Stimulated activated CD8-positive, alpha-beta memory T cell treated with anti-CD3 and anti-CD28 coated beads, Interleukin-12 subunit alpha, Interleukin-12 subunit beta, amount 100 ng/mL, for 24 hours (primary cell): ENCODE measurements around the gene UQCRHL.
A peak's percentile ranks its signal among the peaks of the same experiment; 100 is the strongest.
"Not testable (repeated sequence)": the region's sequence is repeated elsewhere in the genome, so short reads cannot be mapped to it uniquely, and the experiment has no call there.

ENCODE experiments used
- DNase-seq: peaks from one replicate; pipeline ENCODE4 v3.0.0-alpha.2; 2020; ENCODE audit errors: extremely low read depth

UQCRHL gene

DNA sequence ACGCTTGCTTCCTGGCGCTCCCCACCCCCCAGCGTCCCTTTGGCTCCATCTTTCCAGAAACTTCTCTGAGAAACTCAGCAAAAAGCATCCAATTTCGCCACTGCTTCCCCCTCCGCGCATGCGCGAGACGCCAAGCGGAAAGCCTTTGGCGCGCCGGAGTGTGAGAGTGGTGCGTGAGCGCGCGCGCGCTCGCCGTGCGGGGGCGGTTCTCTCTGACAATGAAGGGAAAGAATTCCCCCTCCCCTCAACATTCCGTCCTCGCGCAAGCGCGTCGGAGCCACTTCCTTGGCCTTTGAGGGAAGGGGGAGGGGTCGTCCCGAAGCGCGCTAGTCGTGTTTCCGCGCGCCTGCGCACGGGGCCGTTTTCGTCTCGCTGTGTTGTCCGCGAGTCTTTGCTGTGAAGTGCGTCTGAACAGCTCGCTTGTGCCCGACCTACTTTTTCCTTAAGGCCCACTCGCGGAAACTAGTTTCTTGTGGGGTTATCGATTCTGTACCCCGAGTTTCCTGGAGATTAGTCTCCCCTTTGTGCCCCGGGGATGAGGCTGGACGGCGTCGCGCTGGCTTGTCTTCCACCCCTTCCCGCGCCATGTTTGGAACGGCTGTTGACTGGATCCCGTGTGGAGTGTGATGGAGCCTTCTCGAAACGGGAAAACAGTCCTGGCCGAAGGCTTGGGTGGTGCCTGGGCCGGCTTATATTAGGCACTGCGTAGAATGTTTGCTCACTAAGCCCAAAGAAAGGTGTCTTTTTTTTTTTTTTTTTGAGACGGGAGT lies 28.5 kb upstream of the UQCRHL start:
- peak; percentile 98 for DNase-seq

DNA sequence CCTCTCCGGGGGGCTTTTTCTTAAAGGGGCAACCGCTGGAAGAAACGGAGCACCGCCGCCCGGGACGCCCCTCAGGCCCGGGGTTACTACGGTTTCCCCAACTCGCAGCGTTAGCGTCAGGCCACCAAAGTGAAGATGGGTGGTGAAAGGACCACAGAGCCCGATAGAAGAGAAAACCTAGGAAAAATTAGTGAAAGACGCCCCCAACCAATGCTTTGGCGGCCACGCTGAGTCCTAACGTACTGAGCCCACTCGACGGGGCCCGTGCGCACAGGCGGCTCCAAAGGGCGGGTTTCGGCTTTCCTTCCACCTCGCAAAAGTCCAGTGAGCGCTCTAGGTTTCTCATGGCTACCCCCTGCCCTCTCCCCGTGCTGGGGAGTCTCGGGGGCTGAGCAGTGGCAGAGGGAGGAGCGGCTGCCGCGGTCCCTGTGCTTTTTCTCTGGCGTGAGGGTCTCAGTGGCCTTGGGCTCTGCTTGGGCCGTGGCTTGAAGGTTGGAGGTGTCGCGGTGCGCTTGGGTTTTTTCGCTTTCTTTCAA lies 27.8 kb upstream of the UQCRHL start:
- DNase-seq = no peak

DNA sequence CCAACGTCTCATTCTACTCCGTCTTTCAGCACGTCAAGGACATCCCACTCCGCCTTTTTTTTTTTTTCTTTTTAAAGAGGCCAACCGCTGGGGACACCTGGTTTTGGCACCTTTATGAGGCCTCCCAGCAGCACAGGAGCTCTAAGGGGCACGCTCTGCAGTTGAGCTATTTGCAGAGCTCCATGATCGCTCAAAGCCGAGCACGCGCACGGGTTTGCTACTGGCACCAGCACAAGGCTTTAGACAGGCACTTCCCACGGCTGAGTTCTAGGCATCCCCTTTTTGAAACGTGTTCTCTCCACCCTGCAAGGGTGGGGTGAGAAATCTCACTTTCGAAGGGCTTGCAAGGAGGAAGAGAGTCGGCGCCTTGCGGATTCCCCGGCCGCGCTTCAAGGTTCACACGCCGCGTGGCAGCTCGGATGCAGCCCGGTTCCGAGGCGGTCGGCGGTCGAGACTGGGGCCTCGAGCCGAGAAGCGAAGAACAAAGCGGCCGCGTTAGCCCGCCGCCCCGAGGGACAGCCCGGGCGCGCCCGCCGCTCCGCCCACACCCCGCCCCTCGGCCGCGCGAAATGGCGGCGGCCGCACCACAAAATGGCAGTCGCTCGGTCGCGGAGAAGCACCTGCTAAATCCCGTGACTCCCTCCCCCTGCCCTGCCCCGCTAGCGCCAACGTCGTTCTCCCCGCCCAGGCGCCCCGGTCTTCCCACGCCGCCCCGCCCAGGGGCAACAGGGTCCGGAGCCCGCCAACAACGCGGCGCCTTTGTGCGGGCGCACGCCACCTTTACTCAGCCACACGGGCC lies 27.2 kb upstream of the UQCRHL start:
- peak; percentile 76 for DNase-seq

DNA sequence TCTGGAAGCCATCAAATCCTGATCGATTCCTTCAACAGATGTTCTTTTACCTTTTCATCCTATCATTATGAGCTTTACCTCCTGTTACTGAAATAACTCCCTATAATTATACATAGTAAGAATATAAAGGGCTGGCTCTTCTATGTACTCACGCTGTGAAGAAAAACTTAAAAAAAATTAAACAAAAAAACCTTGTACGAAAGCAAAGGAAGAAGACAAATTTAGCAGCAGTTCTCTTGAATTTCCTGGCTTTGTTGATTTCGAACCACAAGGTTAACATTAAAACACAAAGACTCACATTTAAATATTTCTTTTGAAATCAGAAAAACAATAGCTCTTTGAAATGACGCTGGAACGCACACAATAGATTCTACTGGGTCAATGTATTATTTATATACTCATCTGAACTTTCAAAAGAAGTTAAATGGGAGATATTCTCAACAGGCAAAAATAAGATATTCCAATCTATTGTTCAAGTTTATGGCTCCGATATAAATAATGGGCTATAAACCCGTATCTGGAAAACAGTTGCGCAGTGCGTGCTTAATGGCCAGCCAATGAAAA lies 26.5 kb upstream of the UQCRHL start:
- no peak for DNase-seq

DNA sequence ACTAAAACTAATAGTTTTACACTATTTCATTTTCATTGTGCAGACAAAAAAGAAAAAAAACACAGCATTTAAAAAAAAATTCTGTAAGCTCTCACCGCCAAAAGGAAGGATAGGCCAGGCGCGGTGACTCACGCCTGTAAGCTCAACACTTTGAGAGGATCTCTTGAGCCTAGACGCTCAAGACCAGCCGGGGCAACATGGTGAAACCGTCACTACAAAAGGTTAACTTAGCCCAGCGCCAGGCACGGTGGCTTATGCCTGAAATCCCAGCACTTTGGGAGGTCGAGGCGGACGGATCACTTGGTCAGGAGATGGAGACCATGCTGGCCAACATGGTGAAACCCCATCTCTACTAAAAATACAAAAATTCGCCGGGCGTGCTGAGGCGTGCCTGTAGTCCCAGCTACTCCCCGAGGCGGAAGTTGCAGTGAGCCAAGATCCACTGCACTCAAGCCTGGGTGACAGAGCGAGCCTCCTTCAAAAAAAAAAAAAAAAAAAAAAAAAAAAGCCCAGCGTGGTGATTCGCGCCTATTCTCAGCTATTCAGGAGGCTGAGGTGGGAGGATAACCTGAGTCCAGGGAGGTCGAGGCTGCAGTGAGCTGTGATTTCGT lies 25.7 kb upstream of the UQCRHL start:
- DNase-seq = no peak

GRCh38 chr1:15830258-15830657 lies 22.8 kb upstream of the UQCRHL start:
- no peak for DNase-seq

DNA sequence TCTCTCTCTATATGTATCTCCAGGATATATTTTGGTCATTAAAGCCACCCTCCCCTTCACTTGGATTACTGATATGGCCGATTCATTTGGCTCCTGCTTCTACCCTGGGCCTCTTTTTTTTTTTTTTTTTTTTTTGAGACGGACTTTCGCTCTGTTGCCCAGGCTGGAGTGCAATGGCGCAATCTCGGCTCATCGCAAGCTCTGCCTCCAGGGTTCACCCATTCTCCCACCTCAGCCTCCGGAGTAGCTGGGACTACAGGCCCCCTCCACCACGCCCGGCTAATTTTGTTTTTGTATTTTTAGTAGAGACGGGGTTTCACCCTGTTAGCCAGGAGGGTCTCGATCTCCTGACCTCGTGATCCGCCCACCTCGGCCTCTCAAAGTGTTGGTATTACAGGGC lies 21.5 kb upstream of the UQCRHL start:
- not testable (repeated sequence) for DNase-seq

GRCh38 chr1:15827567-15827966 lies 20.1 kb upstream of the UQCRHL start:
- DNase-seq = not testable (repeated sequence)

- no peak for DNase-seq
Observed at GRCh38 chr1:15826810-15827507, 19.5 kb upstream of the UQCRHL start.

DNA sequence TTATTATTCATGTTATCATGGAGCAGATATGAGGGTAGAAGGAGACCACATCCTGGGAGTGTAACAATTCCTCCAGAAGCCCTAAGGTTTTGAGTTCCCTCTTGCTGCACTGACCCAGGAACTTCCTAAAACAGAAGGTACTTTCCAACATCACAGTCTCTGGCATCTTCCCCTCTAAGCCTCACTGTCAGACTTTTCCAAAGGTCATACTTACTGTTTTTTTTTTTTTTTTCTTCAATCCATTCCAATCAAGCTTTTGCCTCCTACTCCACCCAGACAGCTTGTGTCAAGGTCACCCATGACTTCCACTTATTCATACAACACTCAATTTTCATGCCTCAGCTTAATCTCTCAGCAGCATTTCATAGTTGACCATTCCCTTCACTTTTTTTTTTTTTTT lies 18.4 kb upstream of the UQCRHL start:
- no peak for DNase-seq

DNA sequence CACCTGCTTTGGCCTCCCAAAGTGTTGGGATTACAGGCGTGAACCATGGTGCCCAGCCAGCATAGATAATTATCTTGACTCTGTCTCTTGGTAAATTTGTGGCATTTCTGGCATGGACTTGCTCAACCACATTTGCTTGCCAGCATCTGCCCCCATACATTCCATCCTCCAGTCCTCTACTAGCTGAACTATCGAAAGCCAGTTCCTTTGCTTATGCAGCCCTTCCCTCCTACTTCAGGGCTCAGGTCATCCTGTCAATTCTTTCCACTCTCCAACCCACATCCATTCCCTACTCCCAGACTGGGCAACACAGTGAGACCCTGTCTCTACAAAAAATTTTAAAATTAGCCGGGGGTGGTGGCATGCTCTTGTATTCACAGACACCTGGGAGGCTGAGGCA lies 13.0 kb upstream of the UQCRHL start:
- no peak for DNase-seq

- no peak for DNase-seq
Observed at GRCh38 chr1:15816674-15817073, 9.2 kb upstream of the UQCRHL start.

DNA sequence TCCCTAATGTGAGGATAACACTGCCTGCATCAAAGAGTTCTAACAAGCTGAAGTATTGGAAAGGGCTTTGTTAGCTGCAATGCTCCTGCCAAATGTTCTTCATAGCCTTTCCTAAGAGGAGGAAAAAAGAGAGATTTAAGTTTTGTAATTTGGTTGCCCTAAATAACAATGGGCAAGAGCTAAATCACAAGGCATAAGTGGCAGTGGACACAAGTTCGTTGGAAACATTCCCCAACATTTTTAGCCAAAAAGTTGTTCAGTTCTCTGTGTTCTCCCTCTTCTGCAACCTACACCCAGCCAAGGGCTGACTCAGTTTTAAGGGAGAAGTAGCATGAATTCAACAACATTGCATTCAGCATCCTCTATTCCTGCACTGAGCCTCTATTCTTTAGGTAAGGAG lies 2.6 kb upstream of the UQCRHL start:
- no peak for DNase-seq

GRCh38 chr1:15808955-15809354 lies 1.5 kb upstream of the UQCRHL start:
- DNase-seq = no peak

DNA sequence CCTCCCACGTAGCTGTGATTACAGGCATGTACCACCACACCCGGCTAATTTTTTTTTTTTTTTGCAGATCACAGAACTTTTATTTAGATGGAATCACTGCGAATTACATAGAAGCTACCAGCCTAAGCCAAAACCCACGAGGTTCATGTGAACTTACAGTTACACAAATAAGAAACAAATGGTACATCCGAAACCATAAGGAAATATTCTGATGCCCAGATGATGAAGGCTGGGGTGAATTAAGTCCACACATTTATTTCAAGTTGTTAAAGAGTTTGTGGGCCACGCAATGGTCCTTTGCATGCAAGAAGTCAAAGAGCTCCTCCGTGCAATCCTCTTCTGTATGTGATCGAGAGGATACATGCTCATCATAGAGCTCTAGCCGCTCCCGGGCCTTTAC lies 328 bp downstream of the UQCRHL start:
- DNase-seq = no peak

DNA sequence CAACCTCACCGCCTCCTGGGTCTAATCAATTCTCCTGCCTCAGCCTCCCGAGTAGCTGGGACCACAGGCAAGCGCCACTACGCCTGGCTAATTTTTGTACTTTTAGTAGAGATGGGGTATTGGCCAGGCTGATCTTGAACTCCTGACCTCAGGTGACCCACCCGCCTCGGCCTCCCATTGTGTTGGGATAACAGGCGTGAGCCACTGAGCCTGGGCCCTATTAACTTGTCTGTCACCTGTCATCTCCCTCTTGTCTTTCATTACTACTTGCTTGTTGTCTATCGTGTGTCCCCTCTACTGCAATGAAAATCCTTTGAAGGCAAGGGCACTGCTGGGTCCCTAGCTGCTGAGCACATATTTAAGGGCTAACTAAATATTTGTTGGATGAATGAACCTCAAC lies 3.4 kb downstream of the UQCRHL start:
- DNase-seq = no peak

DNA sequence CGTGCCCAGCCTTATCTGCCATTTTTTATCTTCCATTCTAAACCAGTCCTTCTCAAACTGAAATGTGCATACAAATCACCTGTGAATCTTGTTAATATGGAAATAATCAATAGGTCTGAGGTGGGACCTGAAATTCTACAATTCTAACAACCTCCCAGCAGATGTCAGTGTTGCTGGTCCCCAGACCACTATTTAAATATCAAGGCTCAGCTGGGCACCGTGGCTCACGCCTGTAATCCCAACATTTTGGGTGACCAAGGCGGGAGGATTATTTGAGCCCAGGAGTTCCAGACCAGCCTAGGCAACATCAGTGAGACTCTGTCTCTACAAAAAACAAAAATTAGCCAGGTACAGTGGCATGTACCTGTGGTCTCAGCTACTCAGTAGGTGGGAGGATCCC lies 4.1 kb downstream of the UQCRHL start:
- DNase-seq = no peak

GRCh38 chr1:15802234-15802965 lies 5.0 kb downstream of the UQCRHL start:
- DNase-seq = no peak

DNA sequence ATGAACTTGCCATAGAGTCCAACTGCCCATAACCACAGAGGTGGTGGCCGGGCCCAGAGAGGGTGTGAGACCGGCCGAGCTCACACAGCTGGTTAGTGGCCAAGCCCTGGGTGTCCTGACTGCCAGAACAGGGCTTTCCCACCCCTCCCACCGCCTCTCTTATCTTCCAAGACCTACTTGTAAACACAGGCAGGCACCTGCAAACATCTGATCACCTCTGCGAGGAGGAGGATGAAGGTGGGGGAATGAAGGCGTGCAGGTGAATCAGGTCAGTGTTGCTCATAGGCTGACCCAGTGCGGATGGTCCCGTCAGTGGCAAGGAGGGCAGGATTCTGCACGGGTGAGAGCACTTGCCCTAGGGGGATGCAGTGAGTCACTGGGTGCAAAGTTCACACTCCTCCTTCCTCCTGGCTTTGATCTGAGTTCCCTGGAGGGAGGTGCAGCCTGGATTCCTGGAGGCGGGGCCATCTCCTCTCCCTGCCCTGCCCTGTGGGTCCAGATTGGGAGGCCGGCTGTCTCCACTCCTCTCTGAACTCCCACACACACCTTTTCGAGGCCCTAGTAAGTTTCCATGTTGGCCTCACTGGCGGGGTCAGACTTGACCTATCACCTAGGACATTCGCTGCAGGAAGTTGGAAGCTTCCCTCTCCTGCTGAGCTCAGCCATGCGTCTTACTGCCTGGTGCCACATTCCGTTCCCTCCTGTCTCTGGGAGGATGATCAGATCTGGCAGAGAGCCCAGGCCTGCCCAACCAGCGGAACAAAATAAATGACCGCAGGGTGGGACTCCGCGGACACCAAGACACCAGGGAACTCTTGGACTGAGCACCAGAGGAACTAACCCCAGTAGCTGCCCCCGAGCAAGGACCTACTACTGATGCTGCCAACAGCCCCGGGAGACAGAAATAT lies 7.3 kb downstream of the UQCRHL start:
- DNase-seq = no peak
